ENCODE results near the gene TRIM52. TPM values are rescaled to one million over a fixed set of nuclear protein-coding genes. Genes with fewer than 3 reads are reported as not detected.
"Not testable (repeated sequence)": the region's sequence is repeated elsewhere in the genome, so short reads cannot be mapped to it uniquely, and the experiment has no call there.

Gene TRIM52
- total RNA-seq, 1 experiment from 2014 or later, result 15.2 TPM

- H3K36me3 ChIP-seq (ENCODE audit: low read depth); H3K9me3 ChIP-seq (ENCODE audit: insufficient read depth, low read depth); H3K79me2 ChIP-seq (ENCODE audit: low read depth); BruUV-seq (replicated peaks); intact Hi-C loops (cut with micrococcal nuclease; ENCODE audit: unreplicated experiment); H3K27me3 ChIP-seq (ENCODE audit: insufficient read depth, low read depth); H3K4me3 ChIP-seq; H4K20me1 ChIP-seq (ENCODE audit: insufficient read depth); H3K4me2 ChIP-seq; H3K9me2 ChIP-seq (ENCODE audit: insufficient read depth); DNase-seq; CTCF ChIA-PET; H2AFZ ChIP-seq; H3K27ac ChIP-seq; POLR2A ChIA-PET (ENCODE audit: unreplicated experiment): not testable (repeated sequence)
- Histone ChIP-seq H3K4me1 (replicated peaks; ENCODE audit: insufficient read depth) (peaks cover 12% of the 10 kb centered on the region), H3F3A (ENCODE audit: insufficient read depth, low read depth) (peaks cover 36% of the 10 kb centered on the region; the same call in 1 of the 2 replicates)
Observed at GRCh38 chr5:181209006-181209405, 51.9 kb downstream of the TRIM52 start.

DNA sequence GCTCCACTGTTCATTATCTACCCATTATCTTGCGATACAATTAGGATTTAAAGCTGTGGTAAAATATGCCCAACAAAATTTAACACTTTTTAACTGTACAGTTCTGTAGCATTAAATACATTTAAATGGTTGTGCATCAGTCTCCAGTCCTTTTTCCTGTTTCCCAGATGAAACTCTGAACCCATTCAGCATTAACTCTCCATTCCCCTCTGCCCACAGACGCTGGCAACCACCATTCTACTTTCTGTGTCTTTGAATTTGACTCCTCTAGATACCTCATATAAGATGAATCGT, 53.0 kb downstream of the TRIM52 start:
- TF ChIP-seq, protein P1, sequence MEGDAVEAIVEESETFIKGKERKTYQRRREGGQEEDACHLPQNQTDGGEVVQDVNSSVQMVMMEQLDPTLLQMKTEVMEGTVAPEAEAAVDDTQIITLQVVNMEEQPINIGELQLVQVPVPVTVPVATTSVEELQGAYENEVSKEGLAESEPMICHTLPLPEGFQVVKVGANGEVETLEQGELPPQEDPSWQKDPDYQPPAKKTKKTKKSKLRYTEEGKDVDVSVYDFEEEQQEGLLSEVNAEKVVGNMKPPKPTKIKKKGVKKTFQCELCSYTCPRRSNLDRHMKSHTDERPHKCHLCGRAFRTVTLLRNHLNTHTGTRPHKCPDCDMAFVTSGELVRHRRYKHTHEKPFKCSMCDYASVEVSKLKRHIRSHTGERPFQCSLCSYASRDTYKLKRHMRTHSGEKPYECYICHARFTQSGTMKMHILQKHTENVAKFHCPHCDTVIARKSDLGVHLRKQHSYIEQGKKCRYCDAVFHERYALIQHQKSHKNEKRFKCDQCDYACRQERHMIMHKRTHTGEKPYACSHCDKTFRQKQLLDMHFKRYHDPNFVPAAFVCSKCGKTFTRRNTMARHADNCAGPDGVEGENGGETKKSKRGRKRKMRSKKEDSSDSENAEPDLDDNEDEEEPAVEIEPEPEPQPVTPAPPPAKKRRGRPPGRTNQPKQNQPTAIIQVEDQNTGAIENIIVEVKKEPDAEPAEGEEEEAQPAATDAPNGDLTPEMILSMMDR (conservative IDR thresholded peaks at IDR 0.05), result no peak
- no peak for TF ChIP-seq EZH2 (IDR thresholded peaks at IDR 0.05; ENCODE audit: low read depth)
- intact Hi-C loops (cut with micrococcal nuclease; ENCODE audit: unreplicated experiment), result loop anchor here (1.0 kb wide), 2 partner anchors 10 to 14 kb away; no protein-coding TSS in a partner anchor
- Histone ChIP-seq H3K27ac (no peak overlapping the region), H3K36me3 (ENCODE audit: low read depth) (no peaks in the 10 kb centered on the region), H3K4me2 (peak overlapping the region; percentile 82), H3K4me1 (replicated peaks; ENCODE audit: insufficient read depth) (peaks cover 12% of the 10 kb centered on the region), H3F3A (ENCODE audit: insufficient read depth, low read depth) (peaks cover 36% of the 10 kb centered on the region; the same call in 1 of the 2 replicates), H2AFZ (no peak overlapping the region; the same call in 1 of the 2 replicates), H3K9me3 (ENCODE audit: insufficient read depth, low read depth) (no peaks in the 10 kb centered on the region), H3K4me3 (peak overlapping the region; percentile 69; the same call in 1 of the 2 replicates), H4K20me1 (ENCODE audit: insufficient read depth) (no peaks in the 10 kb centered on the region), H3K79me2 (ENCODE audit: low read depth) (no peaks in the 10 kb centered on the region), H3K27me3 (ENCODE audit: insufficient read depth, low read depth) (no peaks in the 10 kb centered on the region), H3K9me2 (ENCODE audit: insufficient read depth) (no peaks in the 10 kb centered on the region)
- POLR2A ChIA-PET (ENCODE audit: unreplicated experiment), result interaction anchor here (0.6 to 1.0 kb wide), 5 partner anchors 8 to 396 kb away, joined by 3 to 18 read pairs (median 8); partner anchors contain the start of gene TRIM41
- BruUV-seq (replicated peaks), result no TSS peak
- DNase-seq, result no peak
- CTCF ChIA-PET, result no interaction called here

GRCh38 chr5:181207214-181207959, 53.6 kb downstream of the TRIM52 start:
- BruUV-seq (replicated peaks), result TSS peak; percentile 97
- peaks cover 12% of the 10 kb centered on the region for H3K4me1 ChIP-seq (replicated peaks; ENCODE audit: insufficient read depth)
- no peaks in the 10 kb centered on the region for H3K9me2 ChIP-seq (ENCODE audit: insufficient read depth)
- peak overlapping the region; percentile 82 for H3K4me2 ChIP-seq
- ChIA-PET CTCF (no interaction called here), POLR2A (ENCODE audit: unreplicated experiment) (interaction anchor here (0.5 to 1.0 kb wide), 11 partner anchors 9 to 395 kb away, joined by 3 to 19 read pairs (median 5); partner anchors contain the start of gene TRIM41)
- peak; percentile 82 to 86 for DNase-seq
- peak overlapping the region; percentile 69 for H3K4me3 ChIP-seq
- peaks cover 36% of the 10 kb centered on the region; the same call in 1 of the 2 replicates for H3F3A ChIP-seq (ENCODE audit: insufficient read depth, low read depth)
- no peaks in the 10 kb centered on the region for H3K79me2 ChIP-seq (ENCODE audit: low read depth)
- H4K20me1 ChIP-seq (ENCODE audit: insufficient read depth), result no peaks in the 10 kb centered on the region
- intact Hi-C loops (cut with micrococcal nuclease; ENCODE audit: unreplicated experiment), result loop anchor here (1.0 kb wide), 2 partner anchors 11 to 15 kb away; no protein-coding TSS in a partner anchor
- peak overlapping the region; percentile 86 for H2AFZ ChIP-seq
- H3K27me3 ChIP-seq (ENCODE audit: insufficient read depth, low read depth), result no peaks in the 10 kb centered on the region
- H3K9me3 ChIP-seq (ENCODE audit: insufficient read depth, low read depth), result no peaks in the 10 kb centered on the region
- peak overlapping the region; percentile 56 for H3K27ac ChIP-seq
- TF ChIP-seq, protein P1 (conservative IDR thresholded peaks at IDR 0.05), result no peak
- TF ChIP-seq EZH2 (IDR thresholded peaks at IDR 0.05; ENCODE audit: low read depth), result no peak
- H3K36me3 ChIP-seq (ENCODE audit: low read depth), result no peaks in the 10 kb centered on the region

Measured in PC-9 (cell line).